ENCODE data around the gene GDPD5.

GDPD5 gene

DNA sequence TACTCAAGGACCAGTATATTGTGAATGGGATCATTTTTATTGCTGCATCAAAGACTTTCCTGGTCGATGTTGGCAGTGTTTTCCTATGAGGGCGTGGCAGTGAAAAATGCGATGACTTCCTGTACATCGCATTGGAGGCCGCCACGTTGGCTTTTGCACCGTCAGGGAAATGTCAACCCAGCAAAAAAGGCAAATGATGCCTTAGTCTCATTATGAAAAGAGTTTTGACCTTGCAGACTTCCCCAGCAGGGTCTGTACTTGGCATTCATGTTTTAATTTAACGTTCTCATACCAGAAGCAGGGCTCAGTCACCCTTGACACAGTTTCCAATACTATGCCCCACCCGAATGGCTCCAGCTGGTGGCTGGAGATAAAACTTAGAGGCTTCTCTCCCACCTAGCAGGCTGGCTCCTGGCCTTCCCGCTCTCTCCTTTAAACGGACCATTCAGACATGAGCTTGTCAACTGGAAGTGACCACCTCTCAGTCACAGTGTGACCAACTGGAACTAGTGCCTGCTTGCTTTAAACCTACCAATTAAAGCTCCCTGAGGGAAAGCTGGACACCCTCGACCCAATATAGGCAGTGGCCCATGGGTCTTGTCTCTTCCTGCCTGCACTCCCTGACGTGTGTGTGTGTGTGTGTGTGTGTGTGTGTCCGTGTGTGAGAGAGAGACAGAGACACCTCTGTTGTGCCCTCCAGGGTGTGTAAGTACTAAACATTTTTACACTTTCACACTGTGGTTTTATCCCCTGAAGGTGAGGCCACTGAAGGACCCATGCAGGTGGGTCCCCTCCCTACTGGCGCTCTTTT lies 8.7 kb upstream of the GDPD5 start:
- no peak for DNase-seq (ENCODE audit: low read depth in 2 of 2)

DNA sequence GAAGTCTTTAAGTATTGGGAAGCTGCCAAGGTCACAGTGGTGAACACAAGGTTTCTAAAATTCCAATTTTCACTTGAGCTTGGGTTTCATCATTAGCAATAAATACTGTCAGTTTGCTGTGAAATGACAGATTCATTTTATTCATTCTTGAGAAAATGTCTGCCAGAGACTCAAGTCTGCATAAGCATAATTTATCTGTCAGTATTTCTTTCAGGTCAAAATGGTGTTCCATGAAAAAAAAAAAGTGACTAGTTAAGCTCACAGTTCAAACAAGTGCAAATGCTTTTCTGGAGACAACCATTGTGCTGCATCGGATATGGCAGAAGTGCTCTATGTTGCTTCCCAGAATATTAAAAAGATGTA lies 8.1 kb upstream of the GDPD5 start:
- no peak for DNase-seq (ENCODE audit: low read depth in 2 of 2)

GRCh38 chr11:75532200-75533048 lies 6.7 kb upstream of the GDPD5 start:
- peak; percentile 46 to 67 for DNase-seq (ENCODE audit: low read depth in 2 of 2)

- DNase-seq (ENCODE audit: low read depth in 2 of 2): no peak
Measured at GRCh38 chr11:75531325-75531724, 5.6 kb upstream of the GDPD5 start.

- no peak for DNase-seq (ENCODE audit: low read depth in 2 of 2)
Measured at GRCh38 chr11:75530577-75530976, 4.8 kb upstream of the GDPD5 start.

- DNase-seq (ENCODE audit: low read depth in 2 of 2): no peak
Measured at GRCh38 chr11:75527938-75528735, 2.4 kb upstream of the GDPD5 start.

DNA sequence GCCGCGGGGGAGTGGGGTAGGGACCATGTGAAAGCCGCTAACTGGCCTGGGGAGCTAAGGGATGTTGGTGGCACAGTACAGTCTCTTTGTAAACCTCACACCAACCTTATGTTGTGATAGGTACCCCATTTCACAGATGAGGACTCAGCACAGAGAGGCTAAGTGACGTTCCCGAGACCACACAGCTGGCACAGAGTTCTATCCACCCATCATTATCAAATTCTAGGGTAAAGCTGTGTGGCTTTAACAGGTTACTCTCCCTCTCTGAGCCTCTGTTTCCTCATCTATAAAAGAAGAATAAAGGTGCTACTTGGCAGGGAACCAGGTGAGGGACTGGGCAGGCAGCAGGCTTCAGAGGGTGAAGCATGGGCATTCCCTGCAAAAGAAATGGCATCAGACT lies 1.4 kb upstream of the GDPD5 start:
- no peak for DNase-seq (ENCODE audit: low read depth in 2 of 2)

- DNase-seq (ENCODE audit: low read depth in 2 of 2): no peak
Measured at GRCh38 chr11:75526192-75526541, 426 bp upstream of the GDPD5 start.

- no peak for DNase-seq (ENCODE audit: low read depth in 2 of 2)
Measured at GRCh38 chr11:75524665-75525432, 892 bp downstream of the GDPD5 start.

GRCh38 chr11:75523811-75524664 lies 1.7 kb downstream of the GDPD5 start:
- DNase-seq (ENCODE audit: low read depth in 2 of 2): no peak

GRCh38 chr11:75523189-75523588 lies 2.6 kb downstream of the GDPD5 start:
- DNase-seq (ENCODE audit: low read depth in 2 of 2): no peak

DNA sequence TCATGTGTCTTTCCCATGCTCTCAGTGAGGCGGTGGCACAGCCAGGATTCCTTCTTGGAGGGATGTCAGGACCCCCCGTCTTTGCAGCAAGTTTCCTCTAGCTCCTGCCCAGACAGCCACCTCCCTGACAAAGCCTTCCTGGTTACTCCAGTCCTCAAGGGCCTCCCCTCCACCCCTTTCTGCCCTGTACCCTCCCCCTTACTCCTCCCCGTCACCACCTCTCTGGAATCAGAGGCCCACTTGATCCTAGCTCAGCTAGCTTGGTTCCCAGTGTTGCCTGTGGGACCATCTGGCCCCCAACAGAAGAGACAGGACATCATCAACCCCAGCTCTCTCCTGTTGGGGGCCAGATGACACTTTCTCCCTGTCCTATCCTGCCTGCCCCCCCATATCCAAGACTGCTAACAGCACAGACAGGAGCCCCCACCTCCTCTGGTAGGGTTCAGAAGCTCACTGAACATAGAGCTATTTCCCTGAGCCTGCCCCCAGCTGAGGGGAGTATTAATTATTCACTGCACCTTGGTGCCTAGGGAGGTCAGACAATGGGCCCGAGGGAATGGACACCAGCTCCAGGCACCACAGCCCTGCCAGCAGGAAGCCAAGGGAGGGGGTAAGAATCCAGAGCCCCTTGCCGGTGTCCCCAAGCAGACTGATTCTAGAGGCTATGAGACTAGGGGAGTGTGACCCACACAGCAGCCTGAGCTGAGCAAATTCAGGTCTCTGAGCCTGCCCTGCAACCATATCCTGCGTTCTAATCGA lies 3.3 kb downstream of the GDPD5 start:
- no peak for DNase-seq (ENCODE audit: low read depth in 2 of 2)

GRCh38 chr11:75520688-75521087 lies 5.1 kb downstream of the GDPD5 start:
- no peak for DNase-seq (ENCODE audit: low read depth in 2 of 2)

DNA sequence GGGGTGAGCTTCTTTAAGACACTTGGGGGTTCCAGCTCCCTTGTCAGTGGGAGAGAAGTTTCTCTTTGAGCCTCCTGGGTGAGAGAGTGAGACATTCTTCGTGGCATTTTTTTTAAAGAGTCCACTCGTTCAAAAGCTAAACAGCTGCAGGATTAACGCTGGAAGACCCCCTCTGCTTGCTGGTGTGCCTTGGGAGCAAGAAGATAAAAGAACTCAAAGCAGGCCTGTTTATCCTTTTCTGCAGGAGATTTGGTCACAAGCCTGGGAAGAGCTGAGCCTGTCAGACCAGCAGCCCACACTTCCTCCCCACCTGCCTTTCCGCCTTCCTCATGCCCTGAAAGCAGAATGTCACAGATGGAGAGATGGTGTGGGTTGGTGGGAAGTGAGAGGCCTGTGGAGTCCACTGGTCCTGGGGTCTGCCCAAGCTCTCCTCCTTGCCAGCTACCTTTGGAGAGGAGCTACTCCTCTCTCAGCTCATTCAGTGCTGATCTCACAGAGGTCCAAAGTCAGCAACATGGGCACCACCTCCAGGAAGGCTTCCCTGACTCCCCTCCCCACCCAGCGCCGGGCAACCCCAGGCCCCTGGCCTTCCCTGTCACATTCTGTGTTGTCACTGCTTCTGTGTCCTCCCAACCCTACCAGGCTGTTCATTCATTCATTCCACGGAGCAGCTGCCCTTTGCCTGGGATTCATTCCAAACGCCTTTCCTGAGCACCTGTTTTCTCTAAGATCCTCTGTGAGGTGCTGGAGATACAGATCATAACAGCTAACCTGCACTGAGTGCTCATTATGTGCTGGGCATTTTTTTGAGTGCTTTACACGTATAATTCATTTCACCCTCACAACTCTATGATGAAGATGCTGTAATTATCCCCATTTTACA lies 6.7 kb downstream of the GDPD5 start:
- DNase-seq (ENCODE audit: low read depth in 2 of 2): no peak

DNA sequence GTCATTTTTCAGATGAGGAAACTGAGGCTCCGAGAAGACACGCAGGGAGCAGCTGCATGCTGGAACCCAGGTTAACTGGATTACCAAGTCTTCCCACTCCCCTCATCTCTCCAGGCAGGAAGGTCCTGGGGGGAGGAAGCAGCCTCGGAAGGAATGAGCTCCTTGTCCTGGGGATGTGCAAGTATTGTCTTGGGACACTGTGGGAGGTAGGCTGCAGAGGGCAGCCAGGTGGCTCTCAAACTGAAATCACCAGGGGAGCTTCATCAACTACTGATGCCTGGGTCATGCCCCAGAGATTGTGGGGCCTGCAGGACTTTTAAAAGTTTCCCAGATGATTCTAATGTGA lies 7.6 kb downstream of the GDPD5 start:
- DNase-seq (ENCODE audit: low read depth in 2 of 2): no peak

DNA sequence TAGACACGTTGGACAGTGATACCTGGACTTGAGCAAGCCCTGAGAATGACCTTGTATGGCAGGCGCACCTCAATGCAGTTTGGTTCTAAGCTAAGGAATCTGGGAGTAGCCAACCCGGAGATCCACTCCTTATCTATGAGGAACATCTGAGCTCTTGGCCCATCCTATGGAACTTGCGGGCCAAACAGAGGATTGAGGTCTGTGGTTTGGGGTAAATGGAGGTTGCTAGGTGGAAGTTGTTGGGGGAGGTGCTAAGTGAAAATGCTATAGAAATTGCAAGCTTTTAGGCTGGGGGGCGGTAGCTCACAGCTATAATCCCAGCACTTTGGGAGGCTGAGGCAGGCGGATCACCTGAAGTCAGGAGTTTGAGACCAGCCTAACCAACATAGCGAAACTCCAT lies 8.9 kb downstream of the GDPD5 start:
- DNase-seq (ENCODE audit: low read depth in 2 of 2): no peak

GRCh38 chr11:75516140-75516539 lies 9.6 kb downstream of the GDPD5 start:
- no peak for DNase-seq (ENCODE audit: low read depth in 2 of 2)

- no peak for DNase-seq (ENCODE audit: low read depth in 2 of 2)
Measured at GRCh38 chr11:75514596-75514995, 11.1 kb downstream of the GDPD5 start.

DNA sequence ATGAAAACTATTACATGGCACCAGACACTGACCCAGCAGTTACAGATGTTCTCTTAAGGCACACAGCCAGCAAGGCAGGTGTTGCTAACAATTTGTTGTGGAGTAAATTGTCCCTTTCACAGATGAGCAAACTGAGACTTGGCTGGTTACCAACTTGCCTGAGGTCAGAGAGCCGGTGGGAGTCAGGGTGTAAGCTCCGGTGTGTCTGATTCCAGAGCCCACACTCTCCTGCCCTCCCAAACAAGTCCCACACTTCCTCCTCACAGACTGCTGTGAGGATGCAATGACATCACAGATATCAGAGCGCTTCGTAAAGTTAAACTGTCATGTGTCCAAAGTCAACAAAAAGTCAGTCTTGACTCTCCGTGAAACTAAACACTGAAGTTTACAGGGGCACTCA lies 12.5 kb downstream of the GDPD5 start:
- DNase-seq (ENCODE audit: low read depth in 2 of 2): no peak

Data from stimulated activated CD8-positive, alpha-beta memory T cell treated with anti-CD3 and anti-CD28 coated beads, Interleukin-15, amount 100 ng/mL, for 4 hours (primary cell).